Colon (tissue), 2 donors: ENCODE measurements around the gene DAAM1.

Experiments used
- FAIRE-seq: peaks from 2 replicates; lab custom pipeline; 2012; peaks lifted over from hg19 to GRCh38; lab: Jason Lieb, UNC
- donor health status: control.
- donor health status: control.

DAAM1 gene

GRCh38 chr14:59221568-59221967, 33.1 kb downstream of the DAAM1 start:
- no peak for FAIRE-seq

- FAIRE-seq = no peak
Measured at GRCh38 chr14:59224341-59224740, 35.9 kb downstream of the DAAM1 start.

GRCh38 chr14:59225281-59225680, 36.8 kb downstream of the DAAM1 start:
- no peak for FAIRE-seq

GRCh38 chr14:59228421-59228820, 40.0 kb downstream of the DAAM1 start:
- FAIRE-seq = no peak

GRCh38 chr14:59229653-59230406, 41.4 kb downstream of the DAAM1 start:
- no peak for FAIRE-seq

- FAIRE-seq = no peak
Measured at GRCh38 chr14:59236195-59236594, 47.7 kb downstream of the DAAM1 start.

DNA sequence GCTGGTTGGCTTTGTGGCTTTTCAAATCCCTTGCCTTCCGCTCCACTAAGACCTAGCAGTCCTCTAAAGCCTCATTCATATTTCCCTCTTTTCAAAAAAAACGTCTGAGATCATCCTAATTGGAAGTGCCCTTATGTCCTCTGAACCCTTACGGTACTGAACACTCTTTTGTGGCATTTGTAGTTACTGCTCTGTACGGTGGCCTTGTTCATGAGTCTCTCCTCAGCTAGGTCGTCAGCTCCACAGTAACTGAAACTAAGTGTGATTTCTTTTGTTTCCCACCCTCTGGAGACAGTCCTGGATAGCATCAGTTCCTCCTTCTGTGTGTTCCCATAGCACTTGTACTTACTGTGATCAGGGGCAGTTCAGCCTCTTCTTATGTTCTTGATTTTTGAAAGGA, 49.7 kb downstream of the DAAM1 start:
- no peak for FAIRE-seq

- FAIRE-seq = no peak
Measured at GRCh38 chr14:59239022-59239421, 50.6 kb downstream of the DAAM1 start.

GRCh38 chr14:59240356-59240755, 51.9 kb downstream of the DAAM1 start:
- FAIRE-seq = no peak

DNA sequence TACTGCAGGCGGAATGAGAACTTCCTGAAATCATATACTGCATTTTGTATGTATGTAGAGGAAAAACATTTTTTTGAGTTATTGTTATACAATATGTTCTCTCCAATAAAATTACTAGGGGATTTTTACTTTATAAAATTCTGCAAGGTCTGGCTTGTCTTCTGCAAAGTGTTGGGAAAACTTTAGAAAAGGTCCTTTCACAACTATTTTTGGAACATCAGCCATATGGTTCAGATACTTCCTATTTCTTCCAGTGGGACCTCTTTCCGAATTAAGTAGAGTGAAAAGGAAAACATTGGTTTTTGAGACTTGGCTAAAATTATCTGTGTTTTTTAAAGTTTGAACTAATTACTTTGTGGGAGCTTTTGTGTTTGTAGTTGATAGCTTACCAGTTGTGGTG, 52.7 kb downstream of the DAAM1 start:
- no peak for FAIRE-seq

GRCh38 chr14:59243174-59243573, 54.7 kb downstream of the DAAM1 start:
- FAIRE-seq = no peak

GRCh38 chr14:59244581-59244980, 56.1 kb downstream of the DAAM1 start:
- no peak for FAIRE-seq

GRCh38 chr14:59245809-59246295, 57.4 kb downstream of the DAAM1 start:
- no peak for FAIRE-seq

- FAIRE-seq = no peak
Measured at GRCh38 chr14:59246566-59246965, 58.1 kb downstream of the DAAM1 start.

DNA sequence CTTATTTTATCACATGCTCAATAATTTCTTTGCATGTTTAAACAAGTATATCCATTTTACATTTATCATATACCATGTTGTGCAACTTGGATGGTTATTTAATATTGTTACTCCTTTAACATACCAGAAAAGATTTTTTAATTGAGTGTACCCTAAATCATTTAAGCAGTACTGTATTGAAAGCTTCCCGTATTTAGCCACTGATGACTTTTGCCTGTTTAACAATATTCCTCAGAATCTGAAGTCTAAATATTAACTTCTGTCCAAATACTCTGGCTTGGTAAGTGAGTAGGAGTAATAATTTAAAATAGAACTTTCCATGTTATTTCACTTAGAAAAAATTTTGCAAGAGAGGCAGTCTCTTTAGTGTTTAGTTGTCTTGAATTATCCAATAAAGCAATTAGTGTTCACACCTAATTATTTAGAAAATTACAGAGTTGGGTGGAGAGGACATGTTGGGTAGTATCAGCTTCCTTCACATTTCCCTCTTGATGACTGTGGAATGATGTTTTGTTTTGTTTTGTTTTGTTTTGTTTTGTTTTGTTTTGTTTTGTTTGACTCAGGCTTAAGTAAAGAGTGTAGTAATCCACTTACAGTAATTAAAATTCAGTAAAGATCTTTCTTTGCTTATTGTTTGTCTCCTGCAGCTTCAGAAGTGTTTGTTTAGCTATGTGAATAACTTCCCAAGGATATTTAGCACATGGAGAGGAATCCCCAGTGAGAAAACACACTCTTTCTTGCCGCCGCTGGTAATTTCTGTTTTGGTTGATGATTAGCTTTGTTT, 59.5 kb downstream of the DAAM1 start:
- FAIRE-seq = no peak

GRCh38 chr14:59249029-59249428, 60.6 kb downstream of the DAAM1 start:
- no peak for FAIRE-seq

DNA sequence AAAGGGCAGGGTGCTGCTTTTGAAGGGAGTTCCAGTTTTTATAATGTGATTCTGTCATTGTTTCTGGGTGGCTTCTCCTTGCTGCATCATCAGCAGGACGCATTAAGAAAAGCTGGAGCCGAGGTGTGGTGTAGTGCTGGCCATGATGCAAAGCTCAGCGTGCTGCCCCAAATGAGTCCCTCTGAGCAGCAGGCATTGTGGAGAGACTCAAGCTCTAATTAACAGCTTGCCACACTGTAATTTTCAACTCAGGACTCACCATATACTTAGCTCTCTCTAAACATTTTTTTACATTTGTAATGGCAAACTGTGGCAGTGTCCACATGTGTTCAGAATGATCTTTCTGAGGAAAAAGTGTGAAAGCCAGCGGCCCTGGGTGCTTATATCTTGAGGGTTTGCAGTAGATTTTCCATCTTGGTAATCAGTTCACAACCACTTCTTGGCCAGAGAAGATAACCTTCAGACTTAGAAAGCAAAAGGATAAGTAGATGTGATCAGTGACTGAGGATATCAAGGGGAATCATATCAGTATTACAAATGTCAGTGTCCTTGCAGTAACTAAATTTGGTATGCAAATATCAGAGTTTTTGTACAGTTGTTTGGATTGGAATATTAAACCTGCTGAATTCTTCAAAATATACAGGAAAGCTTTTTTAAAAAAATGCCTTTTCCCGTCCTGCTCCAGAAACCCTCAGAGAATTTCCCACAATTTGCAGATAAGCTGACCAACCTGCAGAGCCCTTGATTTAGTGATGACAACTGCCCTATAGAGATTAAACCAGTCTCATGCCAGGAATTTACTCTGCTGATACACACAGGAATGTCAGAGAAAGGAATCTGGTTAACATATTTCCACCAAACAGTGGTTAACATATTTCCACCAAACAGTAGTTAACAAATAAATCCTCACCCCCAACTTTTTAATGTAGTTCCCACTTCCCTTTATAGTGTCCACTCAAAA, 63.6 kb downstream of the DAAM1 start:
- FAIRE-seq = no peak

DNA sequence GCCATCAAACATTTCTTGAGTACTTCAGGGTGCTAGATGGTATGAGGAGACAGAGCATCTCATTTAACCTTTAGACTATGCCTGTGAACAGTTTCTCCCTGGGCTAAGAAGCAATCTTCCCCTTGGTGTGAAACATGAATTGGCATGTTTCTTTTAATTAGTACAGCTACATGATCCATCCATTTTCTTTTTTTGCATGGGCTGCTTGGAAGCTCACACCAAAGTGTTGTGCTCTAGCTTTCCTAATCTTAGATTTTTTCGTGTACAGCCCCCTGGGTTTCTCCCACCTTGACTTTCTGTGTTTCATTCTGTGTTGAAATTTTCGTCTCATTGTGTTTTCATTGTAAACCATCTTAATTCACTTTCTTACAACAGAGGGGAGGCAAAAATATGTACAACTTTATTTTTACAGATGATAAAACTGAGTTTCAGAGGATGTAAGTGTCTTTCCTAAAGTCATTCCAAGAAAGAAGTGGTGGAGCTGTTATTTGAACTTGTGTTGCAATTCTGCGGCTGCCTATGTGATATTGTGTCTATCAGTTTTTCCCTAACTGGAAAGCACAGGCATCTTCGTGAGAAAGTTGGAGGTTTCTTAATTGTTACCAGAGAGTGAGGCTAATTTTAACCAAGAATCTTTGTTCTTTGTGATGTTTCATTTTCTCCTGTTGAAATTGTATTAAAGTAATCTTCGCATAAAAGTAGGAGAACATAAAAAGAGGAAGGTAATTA, 64.5 kb downstream of the DAAM1 start:
- no peak for FAIRE-seq

GRCh38 chr14:59253527-59253926, 65.1 kb downstream of the DAAM1 start:
- FAIRE-seq = no peak

DNA sequence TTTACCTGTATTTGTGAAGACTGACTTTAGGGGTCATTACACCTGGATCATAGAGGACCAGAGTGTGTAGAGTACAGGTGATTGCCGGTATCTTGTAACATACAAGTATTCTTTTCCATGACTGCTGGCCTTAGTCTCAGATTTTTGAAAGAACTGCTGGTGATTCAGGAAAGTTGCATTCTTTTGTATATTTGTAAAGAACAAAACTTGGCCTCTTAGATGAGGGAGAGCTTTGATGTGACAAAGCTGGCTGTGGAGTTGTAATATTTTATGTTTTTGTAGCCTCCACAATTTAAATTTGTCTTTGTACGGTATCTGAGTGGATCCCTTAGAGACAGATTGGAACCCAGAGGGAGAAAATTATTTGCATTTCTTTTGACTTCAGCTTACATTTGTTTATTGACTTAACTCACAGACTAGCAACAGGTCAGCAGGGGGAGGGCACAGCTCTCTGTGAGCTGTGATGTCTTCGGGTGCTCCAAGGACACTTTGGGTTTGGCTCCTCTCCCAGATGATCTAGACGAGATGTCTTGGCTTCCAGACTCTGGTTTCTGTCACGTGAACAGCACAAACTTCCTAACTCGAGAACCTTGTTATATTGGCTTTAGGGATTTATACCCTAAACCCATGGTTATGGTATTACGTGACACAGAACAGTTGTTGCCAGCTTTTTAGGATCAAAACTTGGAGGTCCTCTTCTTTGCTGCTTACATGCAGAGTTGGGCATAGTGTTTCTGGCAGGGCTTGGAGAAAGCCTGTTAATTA, 65.9 kb downstream of the DAAM1 start:
- no peak for FAIRE-seq
